ENCODE results near the gene OR14I1. TPM values are rescaled to one million over a fixed set of nuclear protein-coding genes. Genes with fewer than 3 reads are reported as not detected.

OR14I1 gene
- polyA plus RNA-seq (2012; ENCODE audit: missing spikeins): not detected

GRCh38 chr1:248702714-248703113 is at the start of gene OR14I1:
Gene OR14I1 (minus strand): TSS chr1:248702766.
- TF ChIP-seq POLR2A (IDR thresholded peaks at IDR 0.05; ENCODE audit: low read depth, low read length) (no peak), TAF1 (IDR thresholded peaks at IDR 0.05; ENCODE audit: borderline replicate concordance, low read depth, low read length) (no peak), POLR2AphosphoS5 (IDR thresholded peaks at IDR 0.05; ENCODE audit: low read depth, low read length) (no peak)
- DNase-seq (ENCODE audit: insufficient read length) (no peak), FAIRE-seq (no peak)

- TF ChIP-seq TAF1 (IDR thresholded peaks at IDR 0.05; ENCODE audit: borderline replicate concordance, low read depth, low read length): no peak
- TF ChIP-seq POLR2AphosphoS5 (IDR thresholded peaks at IDR 0.05; ENCODE audit: low read depth, low read length): no peak
- TF ChIP-seq POLR2A (IDR thresholded peaks at IDR 0.05; ENCODE audit: low read depth, low read length): no peak
- DNase-seq (ENCODE audit: insufficient read length) (no peak), FAIRE-seq (no peak)
Measured at GRCh38 chr1:248751635-248752034, 49.1 kb upstream of the OR14I1 start.

GRCh38 chr1:248751142-248751541 is 48.6 kb upstream of the OR14I1 start:
- no peak for DNase-seq (ENCODE audit: insufficient read length)
- no peak for TF ChIP-seq POLR2A (IDR thresholded peaks at IDR 0.05; ENCODE audit: low read depth, low read length)
- no peak for TF ChIP-seq TAF1 (IDR thresholded peaks at IDR 0.05; ENCODE audit: borderline replicate concordance, low read depth, low read length)
- no peak for TF ChIP-seq POLR2AphosphoS5 (IDR thresholded peaks at IDR 0.05; ENCODE audit: low read depth, low read length)
- no peak for FAIRE-seq

- FAIRE-seq: no peak
- TF ChIP-seq POLR2A (IDR thresholded peaks at IDR 0.05; ENCODE audit: low read depth, low read length): no peak
- TF ChIP-seq POLR2AphosphoS5 (IDR thresholded peaks at IDR 0.05; ENCODE audit: low read depth, low read length): no peak
- no peak for TF ChIP-seq TAF1 (IDR thresholded peaks at IDR 0.05; ENCODE audit: borderline replicate concordance, low read depth, low read length)
Measured at GRCh38 chr1:248750496-248750895, 47.9 kb upstream of the OR14I1 start.

GRCh38 chr1:248748211-248748610 is 45.6 kb upstream of the OR14I1 start:
- no peak for FAIRE-seq
- DNase-seq (ENCODE audit: insufficient read length): no peak
- no peak for TF ChIP-seq POLR2AphosphoS5 (IDR thresholded peaks at IDR 0.05; ENCODE audit: low read depth, low read length)
- TF ChIP-seq POLR2A (IDR thresholded peaks at IDR 0.05; ENCODE audit: low read depth, low read length): no peak
- no peak for TF ChIP-seq TAF1 (IDR thresholded peaks at IDR 0.05; ENCODE audit: borderline replicate concordance, low read depth, low read length)

More at GRCh38 chr1:248750496-248750895, 47.9 kb upstream of the OR14I1 start:
- no peak for DNase-seq (ENCODE audit: insufficient read length)

GRCh38 chr1:248740876-248741275 is 38.3 kb upstream of the OR14I1 start:
- DNase-seq (ENCODE audit: insufficient read length) (no peak), FAIRE-seq (no peak)
- TF ChIP-seq TAF1 (IDR thresholded peaks at IDR 0.05; ENCODE audit: borderline replicate concordance, low read depth, low read length) (no peak), POLR2AphosphoS5 (IDR thresholded peaks at IDR 0.05; ENCODE audit: low read depth, low read length) (no peak), POLR2A (IDR thresholded peaks at IDR 0.05; ENCODE audit: low read depth, low read length) (no peak)

GRCh38 chr1:248739572-248740205 is 37.1 kb upstream of the OR14I1 start:
- FAIRE-seq (no peak), DNase-seq (ENCODE audit: insufficient read length) (no peak)
- TF ChIP-seq POLR2A (IDR thresholded peaks at IDR 0.05; ENCODE audit: low read depth, low read length): no peak
- no peak for TF ChIP-seq POLR2AphosphoS5 (IDR thresholded peaks at IDR 0.05; ENCODE audit: low read depth, low read length)
- TF ChIP-seq TAF1 (IDR thresholded peaks at IDR 0.05; ENCODE audit: borderline replicate concordance, low read depth, low read length): no peak

GRCh38 chr1:248737457-248737856 is 34.9 kb upstream of the OR14I1 start:
- DNase-seq (ENCODE audit: insufficient read length) (no peak), FAIRE-seq (no peak)
- no peak for TF ChIP-seq POLR2A (IDR thresholded peaks at IDR 0.05; ENCODE audit: low read depth, low read length)
- no peak for TF ChIP-seq TAF1 (IDR thresholded peaks at IDR 0.05; ENCODE audit: borderline replicate concordance, low read depth, low read length)

- TF ChIP-seq POLR2A (IDR thresholded peaks at IDR 0.05; ENCODE audit: low read depth, low read length) (no peak), POLR2AphosphoS5 (IDR thresholded peaks at IDR 0.05; ENCODE audit: low read depth, low read length) (no peak), TAF1 (IDR thresholded peaks at IDR 0.05; ENCODE audit: borderline replicate concordance, low read depth, low read length) (no peak)
- no peak for DNase-seq (ENCODE audit: insufficient read length)
- no peak for FAIRE-seq
Measured at GRCh38 chr1:248736977-248737376, 34.4 kb upstream of the OR14I1 start.

- TF ChIP-seq TAF1 (IDR thresholded peaks at IDR 0.05; ENCODE audit: borderline replicate concordance, low read depth, low read length): no peak
- no peak for TF ChIP-seq POLR2A (IDR thresholded peaks at IDR 0.05; ENCODE audit: low read depth, low read length)
- TF ChIP-seq POLR2AphosphoS5 (IDR thresholded peaks at IDR 0.05; ENCODE audit: low read depth, low read length): no peak
- no peak for DNase-seq (ENCODE audit: insufficient read length)
- no peak for FAIRE-seq
Measured at GRCh38 chr1:248733566-248733965, 31.0 kb upstream of the OR14I1 start.

- FAIRE-seq (no peak), DNase-seq (ENCODE audit: insufficient read length) (no peak)
- TF ChIP-seq TAF1 (IDR thresholded peaks at IDR 0.05; ENCODE audit: borderline replicate concordance, low read depth, low read length) (no peak), POLR2A (IDR thresholded peaks at IDR 0.05; ENCODE audit: low read depth, low read length) (no peak), POLR2AphosphoS5 (IDR thresholded peaks at IDR 0.05; ENCODE audit: low read depth, low read length) (no peak)
Measured at GRCh38 chr1:248730507-248731335, 28.2 kb upstream of the OR14I1 start.

GRCh38 chr1:248714248-248714647 is 11.7 kb upstream of the OR14I1 start:
- TF ChIP-seq POLR2AphosphoS5 (IDR thresholded peaks at IDR 0.05; ENCODE audit: low read depth, low read length) (no peak), POLR2A (IDR thresholded peaks at IDR 0.05; ENCODE audit: low read depth, low read length) (no peak), TAF1 (IDR thresholded peaks at IDR 0.05; ENCODE audit: borderline replicate concordance, low read depth, low read length) (no peak)
- FAIRE-seq (no peak), DNase-seq (ENCODE audit: insufficient read length) (no peak)
